ENCODE data around the gene SPATS1.

SPATS1 gene

DNA sequence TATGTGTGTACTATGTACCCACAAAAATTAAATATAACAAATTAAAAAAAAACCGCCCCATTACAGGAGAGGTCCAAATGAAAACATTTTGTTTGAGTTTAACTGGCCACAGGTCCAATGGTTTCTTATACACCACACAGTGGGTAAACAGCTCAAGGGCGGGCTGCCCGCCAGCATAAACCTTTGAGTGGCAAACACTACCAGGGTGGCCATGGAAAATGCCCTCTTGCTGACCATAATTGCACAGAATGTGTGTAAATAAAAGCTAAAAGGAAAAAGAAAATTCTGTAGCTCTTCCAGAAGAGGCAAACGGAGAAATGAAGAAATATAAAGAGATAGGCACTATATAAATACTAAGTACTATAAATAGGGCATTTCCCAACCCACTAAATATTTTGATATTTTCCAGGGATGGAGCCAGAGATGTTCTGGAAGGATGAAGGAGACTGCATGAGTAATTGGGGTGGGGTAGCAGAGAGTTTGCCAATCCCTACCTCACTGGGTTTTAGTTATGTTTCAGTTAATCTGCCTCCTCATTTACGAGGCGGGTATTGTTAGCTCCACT lies 44.0 kb downstream of the SPATS1 start:
- TF ChIP-seq, protein P1, sequence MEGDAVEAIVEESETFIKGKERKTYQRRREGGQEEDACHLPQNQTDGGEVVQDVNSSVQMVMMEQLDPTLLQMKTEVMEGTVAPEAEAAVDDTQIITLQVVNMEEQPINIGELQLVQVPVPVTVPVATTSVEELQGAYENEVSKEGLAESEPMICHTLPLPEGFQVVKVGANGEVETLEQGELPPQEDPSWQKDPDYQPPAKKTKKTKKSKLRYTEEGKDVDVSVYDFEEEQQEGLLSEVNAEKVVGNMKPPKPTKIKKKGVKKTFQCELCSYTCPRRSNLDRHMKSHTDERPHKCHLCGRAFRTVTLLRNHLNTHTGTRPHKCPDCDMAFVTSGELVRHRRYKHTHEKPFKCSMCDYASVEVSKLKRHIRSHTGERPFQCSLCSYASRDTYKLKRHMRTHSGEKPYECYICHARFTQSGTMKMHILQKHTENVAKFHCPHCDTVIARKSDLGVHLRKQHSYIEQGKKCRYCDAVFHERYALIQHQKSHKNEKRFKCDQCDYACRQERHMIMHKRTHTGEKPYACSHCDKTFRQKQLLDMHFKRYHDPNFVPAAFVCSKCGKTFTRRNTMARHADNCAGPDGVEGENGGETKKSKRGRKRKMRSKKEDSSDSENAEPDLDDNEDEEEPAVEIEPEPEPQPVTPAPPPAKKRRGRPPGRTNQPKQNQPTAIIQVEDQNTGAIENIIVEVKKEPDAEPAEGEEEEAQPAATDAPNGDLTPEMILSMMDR (IDR thresholded peaks at IDR 0.05; ENCODE audit: borderline replicate concordance, control extremely low read depth, extremely low read depth, insufficient read depth, missing control alignments), result no peak
- in situ Hi-C loops (cut with MboI; ENCODE audit: low sequenced_read_pairs, unreplicated experiment), result no loop called here
- DNase-seq (ENCODE audit: low spot score), result no peak

GRCh38 chr6:44386929-44387345 lies 44.5 kb downstream of the SPATS1 start:
- TF ChIP-seq, protein P1 (IDR thresholded peaks at IDR 0.05; ENCODE audit: borderline replicate concordance, control extremely low read depth, extremely low read depth, insufficient read depth, missing control alignments), result no peak
- in situ Hi-C loops (cut with MboI; ENCODE audit: low sequenced_read_pairs, unreplicated experiment), result no loop called here
- peak; percentile 31 for DNase-seq (ENCODE audit: low spot score)

- in situ Hi-C loops (cut with MboI; ENCODE audit: low sequenced_read_pairs, unreplicated experiment), result no loop called here
- TF ChIP-seq, protein P1 (IDR thresholded peaks at IDR 0.05; ENCODE audit: borderline replicate concordance, control extremely low read depth, extremely low read depth, insufficient read depth, missing control alignments), result no peak
- DNase-seq (ENCODE audit: low spot score), result peak; percentile 97
Observed at GRCh38 chr6:44387346-44388134, 45.1 kb downstream of the SPATS1 start, which contains the start of gene CDC5L. Gene CDC5L, plus strand, starts transcription at chr6:44387706. Its CDS starts 118 bp downstream, at chr6:44387824.

DNA sequence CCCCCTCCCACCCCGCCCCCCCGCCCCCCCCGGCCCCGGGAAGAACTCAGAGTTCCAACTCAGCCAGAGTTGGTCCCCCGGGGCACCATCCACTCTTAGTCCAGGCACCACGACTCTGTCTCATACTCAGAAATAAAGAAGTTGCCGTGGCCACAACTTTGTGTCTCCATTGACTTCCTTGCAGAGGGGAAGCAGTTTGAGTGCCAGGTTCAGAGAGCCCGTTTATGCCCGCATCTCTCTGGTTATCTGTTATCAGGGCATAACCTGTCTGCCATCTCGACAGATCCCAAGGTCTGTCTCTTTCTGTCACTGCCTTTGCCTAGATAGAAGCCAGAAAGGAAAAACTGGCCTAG lies 45.7 kb downstream of the SPATS1 start:
- in situ Hi-C loops (cut with MboI; ENCODE audit: low sequenced_read_pairs, unreplicated experiment), result no loop called here
- TF ChIP-seq, protein P1 (IDR thresholded peaks at IDR 0.05; ENCODE audit: borderline replicate concordance, control extremely low read depth, extremely low read depth, insufficient read depth, missing control alignments), result no peak

DNA sequence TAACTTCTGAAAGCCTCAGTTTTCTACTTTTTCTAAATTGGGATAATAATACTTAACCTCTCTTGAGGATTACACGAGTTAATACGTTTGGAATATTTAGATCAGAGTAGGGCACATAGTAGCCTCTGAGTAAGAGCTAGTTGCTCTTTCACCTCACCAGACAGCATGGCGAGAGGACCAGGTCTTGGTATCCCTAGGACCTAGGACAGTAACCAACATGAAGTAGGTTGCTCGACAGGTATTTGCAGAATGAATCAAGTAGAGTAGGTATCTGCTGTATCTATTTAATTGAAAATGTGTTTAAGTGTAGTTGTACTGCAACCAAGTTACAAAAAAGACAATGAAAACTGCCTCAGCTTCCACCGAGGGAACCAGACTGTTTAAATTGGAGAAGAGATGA lies 46.4 kb downstream of the SPATS1 start:
- TF ChIP-seq, protein P1 (IDR thresholded peaks at IDR 0.05; ENCODE audit: borderline replicate concordance, control extremely low read depth, extremely low read depth, insufficient read depth, missing control alignments), result no peak
- in situ Hi-C loops (cut with MboI; ENCODE audit: low sequenced_read_pairs, unreplicated experiment), result no loop called here
- no peak for DNase-seq (ENCODE audit: low spot score)

More for the DNA sequence above, 45.7 kb downstream of the SPATS1 start:
- no peak for DNase-seq (ENCODE audit: low spot score)

- no peak for DNase-seq (ENCODE audit: low spot score)
- TF ChIP-seq, protein P1 (IDR thresholded peaks at IDR 0.05; ENCODE audit: borderline replicate concordance, control extremely low read depth, extremely low read depth, insufficient read depth, missing control alignments), result no peak
- in situ Hi-C loops (cut with MboI; ENCODE audit: low sequenced_read_pairs, unreplicated experiment), result no loop called here
Observed at GRCh38 chr6:44390158-44390683, 47.8 kb downstream of the SPATS1 start.
